Prostate gland (tissue), 2 donors: ENCODE measurements around the gene SORBS2.

Experiments
- CTCF ChIP-seq, 4 experiments: fragments of 200-600 bp in 2 of 4; fragments of 450-650 bp in 2 of 4; sonication (generic) in 2 of 4; IDR thresholded peaks; 1 replicate in 3 of 4; 2 replicates in 1 of 4; pipeline ENCODE4 v1.5.1; 2016 to 2019; ENCODE audit warnings: antibody characterized with exemption in 4 of 4, mild to moderate bottlenecking in 2 of 4, moderate library complexity in 2 of 4
- POLR2A ChIP-seq: fragments of 450-650 bp; IDR thresholded peaks from one replicate; pipeline ENCODE4 v1.6.1; 2016; ENCODE audit warnings: antibody characterized with exemption, mild to moderate bottlenecking

GRCh38 chr4:185554365-185555126 lies 257.4 kb downstream of the SORBS2 start:
- no peak for TF ChIP-seq CTCF (IDR thresholded peaks at IDR 0.05)
- no peak for TF ChIP-seq POLR2A
